GM21723 (cell line): ENCODE results near the gene SDF4.

Source experiments
- ATAC-seq: cut with Tn5 transposase; IDR thresholded peaks from one replicate; pipeline ENCODE4 v1.9.1; 2021; ENCODE audit warnings: mild to moderate bottlenecking, moderate library complexity; ENCODE audit not compliant: unreplicated experiment

Gene SDF4

DNA sequence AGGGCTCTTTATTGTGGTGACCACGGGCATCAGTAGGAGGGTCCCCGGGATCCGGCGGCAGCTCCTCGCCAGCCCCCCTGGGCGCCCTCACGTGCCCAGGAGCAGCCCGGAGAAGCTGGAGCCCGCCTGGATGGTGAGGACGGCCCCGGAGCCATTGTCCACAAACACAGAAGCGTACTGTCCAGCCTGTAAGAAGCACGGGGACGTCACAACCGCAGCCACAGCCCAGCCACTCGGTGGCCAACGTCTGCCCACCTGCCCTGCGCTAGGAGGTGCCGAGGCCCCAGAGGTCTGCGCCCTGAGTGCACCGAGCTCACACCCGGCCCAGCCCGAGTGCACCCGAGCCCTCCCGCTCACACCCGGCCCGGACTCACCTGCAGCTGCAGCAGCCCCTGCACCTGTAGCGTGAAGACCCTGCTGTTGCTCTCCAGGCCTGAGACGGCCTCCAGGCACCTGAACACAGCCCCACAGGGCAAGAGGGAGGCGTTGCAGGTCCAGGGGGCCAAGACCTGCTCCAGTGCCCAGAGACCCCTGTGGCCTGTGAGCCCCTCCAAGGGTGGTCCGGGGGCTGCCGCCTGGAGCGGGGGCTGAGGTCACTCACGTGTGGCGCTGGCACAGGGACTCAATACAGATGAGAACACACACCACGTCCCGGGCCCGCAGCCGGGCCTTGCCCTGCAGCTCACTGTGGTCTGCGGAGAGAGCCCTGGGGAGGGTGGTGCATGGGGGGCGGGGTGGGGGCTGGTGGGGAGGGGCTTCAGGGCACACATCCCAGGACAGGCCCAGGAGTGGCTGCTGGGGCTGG, 10.9 kb upstream of the SDF4 start:
- no peak for ATAC-seq

DNA sequence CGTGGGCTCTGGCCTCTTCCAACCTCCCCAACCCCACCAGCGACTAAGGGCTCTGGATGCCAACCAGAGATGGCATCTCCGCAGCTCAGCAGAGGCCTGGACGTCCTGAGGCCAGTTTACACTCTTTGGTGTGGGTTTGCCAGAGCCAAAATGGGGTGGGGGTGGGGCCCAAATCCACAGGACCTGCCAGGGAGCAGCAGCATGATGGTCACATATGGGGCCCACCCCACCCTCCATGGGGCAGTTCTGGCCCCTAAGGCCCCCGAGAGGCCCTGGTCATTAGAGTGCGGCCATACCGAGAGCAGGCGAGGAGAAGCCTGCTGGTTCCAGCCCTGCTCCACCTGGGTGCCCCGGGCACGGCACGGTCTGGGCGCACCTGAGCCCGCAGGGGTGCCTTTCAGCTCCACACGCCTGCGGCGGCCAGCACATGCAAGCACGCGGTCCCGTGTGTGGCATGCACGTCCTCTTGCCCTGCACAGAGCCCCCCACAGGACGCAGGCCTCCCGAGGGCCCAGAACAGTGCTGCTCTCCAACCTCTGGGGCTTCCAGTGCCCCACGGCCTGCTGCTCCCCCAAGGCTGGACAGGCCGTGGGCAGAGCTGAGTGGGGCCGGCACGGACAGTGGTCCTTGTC, 9.9 kb upstream of the SDF4 start:
- no peak for ATAC-seq

DNA sequence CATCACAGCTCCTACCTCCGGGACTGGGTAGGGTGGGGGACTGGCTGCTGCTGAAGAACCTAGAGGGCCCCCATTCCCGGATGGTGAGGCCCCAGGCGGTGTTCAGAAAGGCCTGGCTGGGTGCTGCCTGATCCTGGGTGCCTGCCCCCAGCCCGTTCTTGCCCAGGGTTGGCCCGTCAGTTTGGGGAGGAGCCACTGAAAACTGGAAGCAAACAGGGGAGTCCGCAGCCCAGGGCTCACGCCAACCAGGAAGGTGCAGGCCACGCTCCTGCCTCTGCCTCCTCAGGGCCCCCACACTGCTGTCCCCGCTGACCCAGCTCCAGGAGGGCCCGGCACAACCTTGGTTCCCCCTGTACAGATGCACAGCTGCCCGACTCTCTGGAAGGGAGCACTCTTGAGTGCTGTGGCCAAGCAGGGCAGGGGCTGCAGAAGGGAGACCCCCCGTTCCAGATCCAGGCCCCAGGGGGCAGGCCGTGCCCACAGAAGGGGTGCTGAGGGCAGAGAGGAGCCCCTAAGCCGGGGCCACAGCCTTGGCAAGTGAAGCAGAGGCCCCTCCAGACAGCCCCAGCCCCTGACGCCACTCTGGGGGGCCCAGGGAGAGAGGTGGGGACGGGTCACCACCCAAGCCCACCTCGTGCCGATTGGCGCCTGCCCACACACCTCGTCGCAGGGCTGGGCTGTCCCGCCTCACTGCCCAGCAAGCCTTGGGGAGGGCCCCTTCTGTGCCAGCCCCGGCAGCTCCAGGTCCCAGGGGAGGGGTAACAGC, 9.2 kb upstream of the SDF4 start:
- no peak for ATAC-seq

DNA sequence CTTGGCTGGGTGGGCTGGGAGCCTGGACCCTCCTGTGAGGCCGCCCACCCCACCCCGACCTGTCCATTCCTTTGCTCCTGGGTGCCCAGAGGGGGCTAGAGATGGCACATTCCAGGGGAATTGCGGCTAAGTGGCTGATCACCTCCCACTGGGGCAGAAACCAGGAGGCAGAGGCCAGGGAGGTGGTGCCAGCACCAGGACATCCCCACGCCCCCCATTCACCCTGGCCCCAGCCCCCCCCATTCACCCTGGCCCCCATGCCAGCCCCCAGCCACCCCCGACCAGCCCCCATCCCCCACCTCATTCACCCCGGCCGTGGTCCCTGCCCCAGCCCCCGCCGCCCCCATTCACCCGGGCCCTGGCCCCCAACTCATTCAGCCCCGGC, 8.5 kb upstream of the SDF4 start:
- ATAC-seq, result no peak

DNA sequence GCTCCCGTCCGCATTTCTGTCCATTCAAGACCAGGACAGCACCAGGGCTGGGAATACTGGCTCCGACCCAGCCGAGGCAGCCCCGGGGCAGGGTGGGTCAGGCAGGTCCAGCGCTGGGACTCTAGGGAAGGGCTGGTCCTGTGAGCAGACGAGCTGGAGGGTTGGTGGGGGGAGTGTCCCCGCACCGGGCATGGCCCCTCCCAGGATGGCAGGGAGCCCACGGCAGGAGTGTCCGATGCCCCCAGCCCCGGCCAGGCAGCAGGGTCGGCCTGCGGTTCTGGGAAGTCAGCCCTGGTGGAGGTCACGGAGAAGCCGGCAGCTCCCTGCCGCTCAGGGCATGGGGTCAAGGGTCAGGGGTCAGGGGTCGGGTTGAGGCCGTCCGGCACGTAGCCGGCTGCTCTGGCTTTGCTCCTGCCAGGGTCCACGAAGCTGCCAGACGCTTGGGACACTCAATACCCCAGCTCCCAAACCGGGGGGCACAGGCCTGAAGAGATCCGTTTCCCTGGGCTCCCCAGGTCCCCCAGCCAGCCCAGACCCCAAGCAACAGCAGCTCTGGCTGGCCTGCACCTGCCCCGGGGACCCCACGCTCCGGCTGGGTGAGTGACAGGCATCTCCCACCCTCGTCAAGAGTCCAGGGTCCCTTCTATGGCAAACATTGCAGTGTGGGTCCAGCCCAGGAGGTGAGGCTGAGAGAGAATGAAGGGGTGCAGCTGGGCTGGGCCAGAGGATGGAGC, 8.0 kb upstream of the SDF4 start:
- no peak for ATAC-seq

DNA sequence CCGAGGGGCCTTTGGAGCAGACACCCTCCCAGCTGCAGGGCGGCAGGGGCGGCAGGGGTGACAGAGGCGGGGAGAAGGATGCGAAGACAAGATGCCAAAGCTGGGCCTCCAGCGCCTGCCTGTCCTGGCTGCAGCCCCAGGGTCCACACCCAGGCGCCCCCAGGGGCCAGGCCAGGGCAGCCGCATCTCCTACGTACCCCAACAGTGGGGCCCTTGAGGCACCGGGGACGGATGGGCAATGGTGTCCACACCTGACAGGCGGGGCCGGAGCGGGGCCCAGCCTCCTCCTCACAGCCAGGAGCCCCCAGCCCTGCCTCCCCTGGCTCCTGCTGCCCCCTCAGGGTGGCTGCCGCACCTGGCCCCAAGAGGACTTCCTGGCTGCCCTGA, 7.4 kb upstream of the SDF4 start:
- no peak for ATAC-seq

DNA sequence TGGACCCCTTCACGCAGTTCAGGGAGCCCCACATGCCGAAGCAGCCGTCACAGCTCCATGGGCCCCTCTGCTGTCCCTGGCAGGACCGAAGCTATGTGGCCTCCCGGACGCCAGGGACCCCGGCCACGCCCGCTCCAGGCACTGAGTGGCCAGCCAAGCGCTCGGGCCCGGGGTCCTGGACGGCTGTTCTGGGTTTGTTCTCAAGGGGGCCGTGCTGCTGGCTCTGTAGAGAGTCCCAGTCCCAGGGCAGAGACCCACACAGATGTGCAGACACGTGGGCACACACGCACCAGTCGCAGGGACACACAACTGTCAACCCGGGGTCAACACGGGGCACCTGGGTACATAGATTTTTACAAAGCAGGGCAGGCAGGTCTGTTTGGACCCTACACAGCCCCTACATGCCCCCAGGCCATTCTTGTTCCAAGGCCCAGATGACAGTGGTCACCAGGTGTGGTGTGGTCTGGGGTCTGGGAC, 6.9 kb upstream of the SDF4 start:
- ATAC-seq, result no peak

DNA sequence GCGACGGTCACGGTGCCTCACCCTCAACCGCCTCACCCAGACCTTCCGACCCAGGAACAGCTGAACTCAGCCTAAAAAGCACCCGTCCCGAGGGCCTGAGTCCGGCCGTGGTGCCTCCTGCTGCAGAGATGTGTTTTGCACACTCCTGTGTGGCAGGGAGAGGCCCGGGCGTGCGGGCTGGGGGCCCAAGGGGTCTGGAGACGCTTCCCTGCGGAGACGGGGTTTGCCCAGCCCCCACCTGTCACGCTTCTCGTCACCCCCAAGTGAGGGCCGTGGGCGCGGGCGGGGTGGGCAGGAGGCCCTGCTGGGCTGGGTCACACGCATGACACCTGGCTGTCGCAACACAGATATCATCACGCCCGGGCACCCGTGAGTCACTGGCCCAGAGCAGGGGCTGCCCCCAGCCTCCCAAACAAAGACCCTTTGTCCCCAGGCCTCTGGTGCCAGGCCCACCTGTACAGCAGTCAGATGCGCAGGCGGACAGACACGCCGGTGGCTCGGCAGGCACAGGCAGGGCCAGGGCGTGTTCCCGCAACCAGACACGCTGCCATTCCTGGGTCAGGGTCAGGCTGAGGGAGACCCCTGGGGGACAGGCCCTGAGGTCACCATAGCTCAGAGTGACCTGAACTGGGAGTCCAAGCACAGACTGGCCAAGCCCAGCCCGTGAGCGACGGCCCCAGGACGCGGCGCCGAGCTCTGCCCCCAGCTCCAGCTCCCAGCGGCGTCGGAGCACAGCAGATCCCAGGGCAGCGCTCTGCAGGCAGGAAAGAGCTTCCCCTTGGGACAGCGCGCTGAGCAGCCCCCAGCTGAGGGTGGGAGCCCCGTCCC, 6.3 kb upstream of the SDF4 start:
- no peak for ATAC-seq

DNA sequence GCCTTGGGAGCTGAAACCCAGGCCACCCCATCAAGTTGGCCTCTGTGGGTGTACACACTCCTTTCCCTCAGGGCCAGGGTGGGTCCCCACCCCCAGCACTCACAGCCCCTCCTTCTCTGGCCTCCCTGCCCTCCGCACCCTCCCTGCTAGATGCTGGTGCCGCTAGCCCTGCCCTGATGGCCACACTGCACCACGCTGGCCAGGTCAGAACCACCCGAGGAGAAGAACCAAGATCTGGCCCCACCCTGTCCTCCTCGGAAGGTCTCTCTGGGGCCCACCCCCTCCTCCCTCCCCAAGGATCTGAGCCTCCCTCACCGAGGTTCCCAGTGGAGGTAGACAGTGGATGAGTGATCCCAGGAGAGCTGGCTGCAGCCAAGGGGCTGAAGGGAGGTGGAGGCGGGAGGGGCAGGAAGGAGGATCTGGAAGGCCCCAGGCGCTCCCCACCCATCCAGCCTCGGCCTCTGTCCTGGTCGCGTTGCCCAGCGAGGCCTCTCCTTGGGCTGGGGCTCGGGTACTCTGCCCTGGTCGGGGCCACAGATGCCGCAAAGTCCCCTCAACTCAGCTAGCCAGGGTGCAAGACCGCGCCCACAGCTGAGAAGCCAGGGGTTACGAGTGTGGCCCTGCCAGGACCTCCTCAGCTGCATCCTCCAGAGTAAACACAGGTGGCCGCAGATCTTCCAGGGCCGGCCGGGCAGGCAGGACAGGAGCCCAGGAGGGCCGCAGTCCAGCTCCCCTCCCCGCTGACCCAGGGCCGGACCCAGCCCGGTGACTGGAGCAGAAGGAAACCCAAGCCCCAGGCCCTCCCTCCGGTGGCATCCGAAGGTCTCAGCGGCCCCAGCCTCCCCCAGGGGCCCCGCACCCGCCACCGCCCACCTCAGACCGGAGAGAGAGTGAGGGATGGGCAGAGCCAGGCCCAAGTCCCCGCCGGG, 5.4 kb upstream of the SDF4 start:
- no peak for ATAC-seq

DNA sequence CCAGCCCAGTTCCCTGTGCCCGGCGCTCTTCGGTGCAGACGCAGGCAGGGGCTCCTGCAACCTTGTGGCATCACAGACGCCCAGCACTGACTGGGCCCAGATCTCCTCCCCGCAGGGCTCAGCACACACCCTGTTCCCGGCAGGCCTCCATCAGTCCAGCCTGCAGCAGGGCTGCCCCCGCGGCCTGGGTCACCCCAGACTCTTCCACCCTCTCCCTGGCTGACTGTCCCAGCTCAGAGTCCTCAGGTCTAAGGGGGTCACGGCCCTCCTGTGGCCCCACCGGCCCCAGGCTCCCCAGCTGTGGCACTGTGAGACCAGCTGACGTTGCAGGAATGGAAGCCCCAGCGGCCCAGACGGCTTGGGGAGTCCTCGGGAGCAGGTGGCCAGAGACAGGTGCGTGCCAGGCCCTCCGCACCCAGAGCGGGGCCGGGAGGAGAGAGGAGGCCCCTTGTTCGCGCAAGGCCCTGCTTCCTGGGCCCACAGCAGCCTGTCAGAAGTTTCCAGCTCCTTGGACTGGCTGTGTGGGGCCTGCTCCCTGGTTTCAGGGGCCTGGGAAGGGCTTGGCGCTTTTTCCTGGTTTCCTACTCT, 4.5 kb upstream of the SDF4 start:
- no peak for ATAC-seq

DNA sequence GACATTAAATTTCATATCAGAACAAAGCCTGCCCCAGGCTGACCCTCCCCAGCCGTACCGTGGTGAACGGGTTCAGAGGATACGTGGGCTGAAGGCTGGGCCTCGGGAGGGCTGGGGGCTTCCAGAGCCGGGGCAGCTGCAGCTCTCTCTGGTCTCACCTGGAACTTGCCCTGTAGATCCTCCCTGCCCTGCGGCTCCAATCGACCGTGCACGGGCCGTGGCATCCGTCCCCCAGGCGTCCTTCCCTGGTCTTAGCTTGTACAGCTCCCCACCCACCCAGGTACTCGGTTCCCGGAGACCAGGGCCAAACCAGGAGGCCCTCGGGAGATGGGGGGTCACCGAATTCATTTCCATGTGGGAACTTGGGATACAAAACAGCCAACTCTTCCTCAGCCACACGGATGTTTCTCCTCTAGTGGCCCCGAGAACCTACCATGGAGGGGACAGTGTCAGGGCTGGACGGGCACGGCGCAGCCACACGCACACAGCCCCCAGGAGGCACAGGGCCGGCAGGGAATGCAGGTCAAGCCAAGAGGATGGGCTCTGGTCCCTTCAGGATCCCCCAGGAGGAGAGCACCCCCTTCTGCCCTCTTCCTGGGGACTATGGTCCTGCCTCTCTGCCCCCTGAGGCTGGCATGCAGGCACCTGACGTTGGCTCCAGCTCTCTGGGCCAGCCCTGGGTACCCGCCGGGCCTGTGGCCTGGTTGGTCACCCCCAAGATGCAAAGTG, 3.4 kb upstream of the SDF4 start:
- no peak for ATAC-seq

DNA sequence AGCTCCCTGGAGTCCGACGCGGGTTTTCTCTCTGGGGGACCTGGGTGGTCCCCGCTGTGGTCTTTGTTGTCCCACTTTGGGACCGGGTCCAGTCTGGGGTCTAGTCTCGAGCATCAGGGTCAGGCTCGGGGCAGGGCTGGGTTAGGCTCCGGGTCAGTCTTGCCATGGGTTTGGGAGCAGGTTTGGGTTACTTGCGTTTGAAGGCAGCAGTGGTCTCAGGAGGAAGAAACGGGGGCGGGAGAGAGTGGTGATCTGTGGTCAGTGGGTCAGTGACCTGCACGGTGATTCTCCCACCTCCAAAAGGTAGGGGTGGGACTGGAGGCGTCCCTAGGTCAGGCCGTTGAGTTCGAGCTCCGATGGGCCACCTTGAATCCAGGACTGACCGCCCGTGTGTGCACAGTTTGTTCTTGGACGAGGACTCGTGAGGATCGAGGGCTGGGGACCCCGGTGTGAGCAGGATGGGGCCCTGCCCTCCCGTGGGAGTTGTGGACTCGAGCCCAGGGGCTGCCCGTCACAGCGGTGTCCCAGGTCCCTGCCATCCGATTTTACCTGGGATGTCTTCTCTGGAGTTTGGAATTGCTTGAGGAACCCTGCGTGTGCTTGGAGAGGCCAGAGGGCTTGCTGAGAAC, 2.5 kb upstream of the SDF4 start:
- ATAC-seq, result no peak

DNA sequence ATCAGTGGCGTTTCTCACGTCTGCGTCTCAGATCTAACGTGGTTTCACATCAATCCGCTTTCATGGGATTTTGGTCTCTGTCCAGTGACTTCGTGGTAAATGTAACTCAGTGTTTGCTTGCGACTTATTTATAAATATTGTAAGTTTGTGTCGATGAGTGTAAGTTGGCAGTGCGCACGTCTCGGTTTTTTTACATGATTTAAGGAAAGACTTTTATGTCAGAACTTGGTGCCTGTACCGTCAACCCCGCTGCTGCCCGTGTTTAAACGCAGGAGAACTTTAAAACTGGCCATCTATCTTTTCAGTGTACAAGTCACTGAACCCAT, 1.7 kb upstream of the SDF4 start:
- ATAC-seq, result no peak

DNA sequence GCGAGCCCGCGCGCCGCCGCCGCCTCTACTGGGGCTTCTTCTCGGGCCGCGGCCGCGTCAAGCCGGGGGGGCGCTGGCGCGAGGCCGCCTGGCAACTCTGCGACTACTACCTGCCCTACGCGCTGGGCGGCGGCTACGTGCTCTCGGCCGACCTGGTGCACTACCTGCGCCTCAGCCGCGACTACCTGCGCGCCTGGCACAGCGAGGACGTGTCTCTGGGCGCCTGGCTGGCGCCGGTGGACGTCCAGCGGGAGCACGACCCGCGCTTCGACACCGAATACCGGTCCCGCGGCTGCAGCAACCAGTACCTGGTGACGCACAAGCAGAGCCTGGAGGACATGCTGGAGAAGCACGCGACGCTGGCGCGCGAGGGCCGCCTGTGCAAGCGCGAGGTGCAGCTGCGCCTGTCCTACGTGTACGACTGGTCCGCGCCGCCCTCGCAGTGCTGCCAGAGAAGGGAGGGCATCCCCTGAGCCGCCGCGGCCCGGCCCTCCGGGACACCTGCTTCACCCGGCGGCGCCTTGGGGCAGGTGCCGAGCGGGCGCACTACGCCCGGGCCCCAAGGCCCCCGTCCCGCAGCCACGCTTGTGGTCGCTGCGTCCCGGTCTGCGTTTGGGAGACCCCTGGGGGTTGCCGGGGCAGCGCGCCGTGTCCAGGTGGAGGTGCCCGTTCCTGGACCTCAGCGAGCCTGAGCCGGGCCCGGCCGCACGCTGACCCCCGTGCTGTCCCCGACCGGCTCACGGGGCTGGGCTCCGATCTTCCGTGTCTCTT, 1.2 kb upstream of the SDF4 start:
- no peak for ATAC-seq

DNA sequence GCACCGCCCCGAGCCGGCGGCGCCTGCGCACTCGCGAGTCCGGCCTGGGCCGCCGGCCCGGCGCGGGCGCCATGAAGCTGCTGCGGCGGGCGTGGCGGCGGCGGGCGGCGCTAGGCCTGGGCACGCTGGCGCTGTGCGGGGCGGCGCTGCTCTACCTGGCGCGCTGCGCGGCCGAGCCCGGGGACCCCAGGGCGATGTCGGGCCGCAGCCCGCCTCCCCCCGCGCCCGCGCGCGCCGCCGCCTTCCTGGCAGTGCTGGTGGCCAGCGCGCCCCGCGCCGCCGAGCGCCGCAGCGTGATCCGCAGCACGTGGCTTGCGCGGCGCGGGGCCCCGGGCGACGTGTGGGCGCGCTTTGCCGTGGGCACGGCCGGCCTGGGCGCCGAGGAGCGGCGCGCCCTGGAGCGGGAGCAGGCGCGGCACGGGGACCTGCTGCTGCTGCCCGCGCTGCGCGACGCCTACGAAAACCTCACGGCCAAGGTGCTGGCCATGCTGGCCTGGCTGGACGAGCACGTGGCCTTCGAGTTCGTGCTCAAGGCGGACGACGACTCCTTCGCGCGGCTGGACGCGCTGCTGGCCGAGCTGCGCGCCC, 501 bp upstream of the SDF4 start, which contains the start of gene B3GALT6:
B3GALT6 (plus strand) TSS at position 30 of the 588 bp plus-strand sequence; CDS start at position 72, 42 bp downstream.
- no peak for ATAC-seq

DNA sequence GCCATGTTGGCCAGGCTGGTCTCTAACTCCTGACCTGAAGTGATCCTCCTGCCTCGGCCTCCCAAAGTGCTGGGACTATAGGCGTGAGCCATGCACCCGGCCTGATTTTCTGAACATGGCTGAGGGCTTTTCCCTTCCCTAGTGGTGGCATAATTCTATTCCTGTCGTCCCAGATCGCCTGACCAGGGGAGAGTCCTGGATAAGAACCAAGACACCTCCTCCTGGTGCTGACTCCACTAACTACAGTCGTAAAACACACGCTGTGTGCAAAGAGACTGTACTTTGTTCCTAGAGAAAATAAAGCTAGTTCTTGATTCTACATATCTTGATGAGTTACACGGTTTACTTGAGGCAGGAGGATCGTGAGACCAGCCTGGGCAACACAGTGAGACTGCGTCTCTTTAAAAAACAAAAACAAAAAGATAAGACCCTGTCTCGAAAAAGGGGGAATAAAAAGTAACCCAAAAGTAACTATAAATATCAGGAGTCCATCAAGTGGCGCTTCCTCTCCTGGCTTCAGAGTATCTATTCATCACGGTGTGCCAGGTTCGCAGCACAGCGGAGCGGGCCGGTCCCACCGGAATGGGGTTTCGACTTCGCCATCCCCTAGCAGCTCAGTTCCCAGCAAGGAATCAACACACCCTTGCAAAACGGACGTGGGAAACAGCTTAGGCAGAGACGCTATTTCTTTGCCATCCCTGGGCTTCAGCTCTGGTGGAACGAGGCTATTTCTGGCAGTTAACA, 973 bp downstream of the SDF4 start:
- no peak for ATAC-seq
